Activated T-helper 1 cell treated with anti-CD3 and anti-CD28 coated beads, Interleukin-12 subunit alpha, Interleukin-12 subunit beta, Interleukin-2, Interleukin-4 antibody, amounts not matched to agents 30 ng/mL and 10 ng/mL and 1 ng/mL, durations not matched to agents 14 hours and 24 hours and 36 hours (primary cell): ENCODE results near the gene JAK1. TPM values are rescaled to one million over a fixed set of nuclear protein-coding genes. Genes with fewer than 3 reads are reported as not detected.
A peak's percentile ranks its signal among the peaks of the same experiment; 100 is the strongest.

Source experiments
- DNase-seq: peaks from one replicate; pipeline ENCODE4 v3.0.0; 2021; ENCODE audit warnings: low spot score
- H3K27ac Mint-ChIP-seq: one replicate; pipeline ENCODE4 v1.8.0; 2021; ENCODE audit warnings: mild to moderate bottlenecking, mixed read lengths
- H3K27me3 Mint-ChIP-seq: one replicate; pipeline ENCODE4 v1.8.0; 2022; ENCODE audit warnings: mild to moderate bottlenecking, moderate library complexity, mixed read lengths; ENCODE audit not compliant: insufficient read depth
- H3K36me3 Mint-ChIP-seq: one replicate; pipeline ENCODE4 v1.8.0; 2021; ENCODE audit warnings: low read depth, mixed read lengths
- H3K4me1 Mint-ChIP-seq: one replicate; pipeline ENCODE4 v1.8.0; 2021; ENCODE audit warnings: low read depth, mixed read lengths
- H3K4me3 Mint-ChIP-seq: one replicate; pipeline ENCODE4 v1.8.0; 2021; ENCODE audit warnings: mild to moderate bottlenecking, moderate library complexity, mixed read lengths
- H3K9me3 Mint-ChIP-seq: one replicate; pipeline ENCODE4 v1.8.0; 2021; ENCODE audit warnings: mixed read lengths
- intact Hi-C: fragments of 100-400 bp; cut with micrococcal nuclease; formaldehyde crosslinking; loops from one replicate; pipeline ENCODE4 v1.15.1; 2024
- total RNA-seq: library from RNA; stranded (reverse); gene quantifications from 2 replicates; pipeline ENCODE4 v1.2.3, GENCODE V29; 2022

Gene JAK1
- total RNA-seq, 1 donor from 2014 or later = 102 TPM

DNA sequence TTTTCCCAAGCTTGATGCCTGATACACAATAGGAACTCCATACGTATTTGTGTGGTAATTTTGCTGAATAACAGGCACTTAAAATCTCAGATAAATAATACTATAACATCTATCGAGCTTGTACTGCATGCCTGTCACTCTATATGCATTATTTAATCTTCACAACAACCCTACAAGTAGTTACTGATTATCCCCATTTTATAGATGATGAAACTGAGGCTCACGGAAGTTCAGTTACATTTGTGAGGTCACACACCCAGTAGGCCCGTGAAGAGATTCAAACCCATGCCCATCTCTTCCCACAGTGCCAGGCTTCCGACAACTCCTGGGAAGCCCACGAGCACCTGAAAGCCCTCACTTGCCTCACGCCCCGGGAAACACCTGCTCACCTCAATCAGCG, 122.7 kb downstream of the JAK1 start:
- intact Hi-C loops = no loop called here
- H3K27ac Mint-ChIP-seq = no peak overlapping the region
- no peaks in the 10 kb centered on the region for H3K9me3 Mint-ChIP-seq
- no peak overlapping the region for H3K4me3 Mint-ChIP-seq
- DNase-seq = no peak
- peaks cover 41% of the 10 kb centered on the region for H3K36me3 Mint-ChIP-seq
- no peaks in the 10 kb centered on the region for H3K27me3 Mint-ChIP-seq
- no peaks in the 10 kb centered on the region for H3K4me1 Mint-ChIP-seq

DNA sequence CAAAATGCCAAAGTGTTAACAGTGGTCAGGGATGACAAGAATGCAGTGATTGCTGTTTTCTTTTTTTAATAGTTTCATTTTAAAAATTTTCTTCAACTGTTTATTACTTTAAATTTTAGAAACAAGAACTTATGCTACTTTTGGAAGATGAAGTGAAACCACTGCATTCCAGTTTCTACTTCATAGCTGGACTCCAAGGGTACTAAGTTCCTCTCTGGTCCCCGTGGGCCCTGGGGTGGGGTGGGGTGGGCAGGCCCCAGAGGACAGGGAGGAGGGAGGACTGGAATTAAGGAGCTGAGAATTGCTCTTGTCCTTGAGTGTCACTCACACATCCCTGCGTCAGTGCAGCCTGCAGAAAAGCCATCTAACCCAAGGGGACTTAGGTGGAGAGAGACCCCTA, 124.1 kb downstream of the JAK1 start:
- Mint-ChIP-seq H3K27me3 (no peaks in the 10 kb centered on the region), H3K36me3 (peaks cover 55% of the 10 kb centered on the region), H3K4me3 (no peak overlapping the region), H3K27ac (no peak overlapping the region), H3K4me1 (no peaks in the 10 kb centered on the region), H3K9me3 (no peaks in the 10 kb centered on the region)
- DNase-seq = no peak
- intact Hi-C loops = no loop called here

DNA sequence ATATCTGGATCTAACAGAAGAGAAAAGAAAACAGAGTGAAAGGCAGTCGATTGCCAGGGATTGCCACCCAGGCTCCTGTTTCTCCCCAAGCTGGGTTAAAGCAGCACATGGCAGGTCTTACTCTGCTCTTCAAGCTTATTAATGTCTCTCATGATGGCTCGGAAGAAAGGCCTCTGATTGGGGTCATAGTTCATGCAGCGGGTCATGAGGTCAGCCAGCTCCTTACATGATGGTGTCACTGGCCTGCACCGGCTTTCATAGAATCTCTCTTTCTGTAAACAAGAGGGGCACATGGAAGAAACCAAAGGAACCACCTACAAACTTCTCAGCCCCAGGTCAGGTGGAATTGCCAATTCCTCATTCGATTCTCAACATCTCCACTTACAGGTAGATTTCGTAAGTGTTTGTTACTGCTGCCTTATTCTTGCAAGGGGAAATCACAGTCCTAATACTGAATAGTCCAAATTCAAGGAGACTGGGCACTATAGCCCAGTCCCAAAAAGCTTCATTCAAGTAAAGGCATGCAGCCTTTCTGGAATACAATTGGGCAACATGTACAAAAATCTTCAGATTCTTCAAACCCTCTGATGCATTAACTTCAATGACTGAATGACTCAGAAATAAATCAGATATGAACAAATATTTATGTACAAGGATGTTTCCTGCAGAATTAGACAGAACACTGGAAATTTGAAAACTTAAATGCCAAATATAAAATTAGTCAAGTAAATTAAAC, 124.9 kb downstream of the JAK1 start:
- no peak for DNase-seq
- H3K4me1 Mint-ChIP-seq = no peaks in the 10 kb centered on the region
- intact Hi-C loops = no loop called here
- H3K27ac Mint-ChIP-seq = no peak overlapping the region
- peaks cover 59% of the 10 kb centered on the region for H3K36me3 Mint-ChIP-seq
- no peaks in the 10 kb centered on the region for H3K9me3 Mint-ChIP-seq
- H3K4me3 Mint-ChIP-seq = no peak overlapping the region
- no peaks in the 10 kb centered on the region for H3K27me3 Mint-ChIP-seq

DNA sequence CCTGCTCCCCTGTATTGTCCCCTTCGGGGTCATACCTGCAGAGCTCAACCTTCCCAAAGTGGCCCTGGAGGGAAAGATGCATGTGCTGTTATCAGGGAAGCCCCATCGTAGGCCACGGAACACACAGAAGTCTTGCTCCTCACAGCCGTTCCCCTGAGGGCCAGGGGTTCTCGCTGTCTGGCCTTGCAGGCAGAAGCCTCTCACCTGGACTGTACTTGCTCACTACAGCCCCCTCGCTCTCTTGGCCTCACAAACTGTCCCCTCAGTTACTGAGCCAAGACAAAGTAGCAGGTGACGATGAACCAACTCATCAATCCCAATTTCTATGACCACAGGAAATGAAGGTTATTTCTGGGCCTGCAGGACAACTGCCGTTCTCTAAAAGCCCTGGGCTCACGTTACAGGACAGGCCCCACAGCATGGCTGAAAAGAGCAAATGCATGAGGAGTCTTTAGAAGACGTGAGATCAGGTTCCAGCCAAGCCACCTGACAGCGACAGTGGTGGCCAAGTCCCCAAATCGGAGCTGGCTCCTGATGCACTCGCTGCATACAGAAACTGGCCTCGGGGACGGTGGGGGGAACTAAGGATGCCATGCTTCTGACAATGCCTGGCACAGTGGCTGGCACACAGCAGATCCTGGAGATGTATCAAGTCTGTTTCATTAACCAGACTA, 126.5 kb downstream of the JAK1 start:
- intact Hi-C loops = no loop called here
- Mint-ChIP-seq H3K36me3 (peaks cover 64% of the 10 kb centered on the region), H3K4me3 (no peak overlapping the region), H3K27me3 (no peaks in the 10 kb centered on the region), H3K27ac (no peak overlapping the region), H3K9me3 (no peaks in the 10 kb centered on the region), H3K4me1 (no peaks in the 10 kb centered on the region)
- no peak for DNase-seq

DNA sequence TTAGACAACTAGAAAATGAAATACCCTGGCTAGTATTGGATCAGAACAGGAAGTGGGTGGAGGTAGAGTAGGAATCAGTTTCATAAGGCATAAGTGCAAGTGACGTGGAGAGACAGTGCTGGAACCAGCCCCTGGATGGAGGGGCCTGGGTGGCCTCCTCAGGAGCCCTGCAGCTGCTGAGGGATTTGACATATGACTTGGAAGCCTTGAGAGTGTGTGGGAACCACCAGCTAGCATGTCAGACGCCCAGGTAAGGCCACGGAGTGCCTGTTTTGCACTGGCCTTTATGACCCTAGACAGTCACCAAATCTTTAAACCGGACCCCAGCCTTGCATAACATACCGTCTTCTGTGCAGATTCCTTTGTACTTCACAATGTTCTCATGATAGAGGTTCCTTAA, 127.1 kb downstream of the JAK1 start:
- no peaks in the 10 kb centered on the region for H3K9me3 Mint-ChIP-seq
- H3K36me3 Mint-ChIP-seq = peaks cover 62% of the 10 kb centered on the region
- intact Hi-C loops = no loop called here
- DNase-seq = no peak
- no peak overlapping the region for H3K27ac Mint-ChIP-seq
- no peak overlapping the region for H3K4me3 Mint-ChIP-seq
- no peaks in the 10 kb centered on the region for H3K4me1 Mint-ChIP-seq
- H3K27me3 Mint-ChIP-seq = no peaks in the 10 kb centered on the region

DNA sequence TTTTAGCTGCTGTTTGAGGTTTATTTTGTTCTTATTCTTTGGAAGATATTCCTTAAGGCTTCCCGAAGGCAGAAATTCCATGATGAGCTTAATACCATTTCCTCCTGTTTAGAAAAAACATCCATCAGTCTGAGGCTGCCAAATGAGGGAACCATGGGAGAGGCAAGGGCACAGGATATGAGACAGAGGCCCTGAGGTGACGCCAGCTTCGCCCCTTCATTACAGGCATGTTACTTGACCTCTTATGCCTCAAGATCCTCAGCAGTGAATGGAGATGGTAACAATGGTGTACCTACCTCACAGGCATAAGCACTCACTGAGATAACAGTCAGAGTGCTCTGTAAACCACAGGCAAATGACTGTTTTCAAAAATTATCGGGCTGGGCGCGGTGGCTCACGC, 127.9 kb downstream of the JAK1 start:
- intact Hi-C loops = no loop called here
- peaks cover 63% of the 10 kb centered on the region for H3K36me3 Mint-ChIP-seq
- no peak overlapping the region for H3K4me3 Mint-ChIP-seq
- no peak overlapping the region for H3K27ac Mint-ChIP-seq
- no peaks in the 10 kb centered on the region for H3K4me1 Mint-ChIP-seq
- no peaks in the 10 kb centered on the region for H3K27me3 Mint-ChIP-seq
- H3K9me3 Mint-ChIP-seq = no peaks in the 10 kb centered on the region
- DNase-seq = no peak

DNA sequence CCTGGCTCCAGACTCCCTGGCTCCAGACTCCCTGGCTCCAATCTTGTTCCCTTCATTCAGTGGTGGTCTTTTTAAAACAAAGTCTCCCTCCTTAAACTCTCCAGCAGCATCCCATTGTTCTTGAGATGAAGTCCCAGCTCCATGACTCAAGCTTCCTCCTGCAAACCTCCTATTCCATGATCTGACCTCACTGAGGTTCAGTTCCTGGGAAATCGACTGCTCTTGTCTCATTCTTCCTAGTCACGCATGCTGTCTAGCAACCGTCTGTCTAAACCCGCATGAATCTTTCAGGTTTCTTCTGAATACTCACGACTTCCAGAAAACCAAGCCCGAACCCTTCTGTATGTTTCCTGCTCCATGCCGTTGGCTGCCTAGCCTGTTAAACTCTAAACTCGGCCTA, 129.5 kb downstream of the JAK1 start:
- H3K4me1 Mint-ChIP-seq = no peaks in the 10 kb centered on the region
- H3K36me3 Mint-ChIP-seq = peaks cover 65% of the 10 kb centered on the region
- no peaks in the 10 kb centered on the region for H3K9me3 Mint-ChIP-seq
- intact Hi-C loops = no loop called here
- no peak overlapping the region for H3K4me3 Mint-ChIP-seq
- no peaks in the 10 kb centered on the region for H3K27me3 Mint-ChIP-seq
- DNase-seq = no peak
- no peak overlapping the region for H3K27ac Mint-ChIP-seq

DNA sequence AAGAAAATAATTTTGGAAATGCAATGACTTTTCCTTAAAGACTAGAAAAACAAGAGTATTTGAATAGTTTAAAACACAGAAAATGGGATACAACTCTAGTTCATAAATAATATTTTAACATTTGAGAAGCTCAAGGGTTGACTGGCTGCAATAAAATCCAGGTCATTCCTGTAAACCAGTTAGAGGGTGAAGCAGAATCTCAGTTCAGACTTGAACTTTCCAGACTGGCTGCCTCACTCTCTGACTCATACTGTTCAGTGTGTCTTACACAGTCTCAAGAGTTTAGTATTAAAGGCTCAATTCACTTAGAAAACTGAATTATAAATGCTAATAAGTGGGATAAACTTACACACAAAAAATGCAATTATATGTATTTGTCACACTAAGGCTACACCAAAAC, 131.6 kb downstream of the JAK1 start:
- H3K4me1 Mint-ChIP-seq = peaks cover 6% of the 10 kb centered on the region
- intact Hi-C loops = no loop called here
- no peaks in the 10 kb centered on the region for H3K9me3 Mint-ChIP-seq
- no peak for DNase-seq
- peaks cover 57% of the 10 kb centered on the region for H3K36me3 Mint-ChIP-seq
- H3K27ac Mint-ChIP-seq = no peak overlapping the region
- H3K27me3 Mint-ChIP-seq = no peaks in the 10 kb centered on the region
- H3K4me3 Mint-ChIP-seq = no peak overlapping the region

DNA sequence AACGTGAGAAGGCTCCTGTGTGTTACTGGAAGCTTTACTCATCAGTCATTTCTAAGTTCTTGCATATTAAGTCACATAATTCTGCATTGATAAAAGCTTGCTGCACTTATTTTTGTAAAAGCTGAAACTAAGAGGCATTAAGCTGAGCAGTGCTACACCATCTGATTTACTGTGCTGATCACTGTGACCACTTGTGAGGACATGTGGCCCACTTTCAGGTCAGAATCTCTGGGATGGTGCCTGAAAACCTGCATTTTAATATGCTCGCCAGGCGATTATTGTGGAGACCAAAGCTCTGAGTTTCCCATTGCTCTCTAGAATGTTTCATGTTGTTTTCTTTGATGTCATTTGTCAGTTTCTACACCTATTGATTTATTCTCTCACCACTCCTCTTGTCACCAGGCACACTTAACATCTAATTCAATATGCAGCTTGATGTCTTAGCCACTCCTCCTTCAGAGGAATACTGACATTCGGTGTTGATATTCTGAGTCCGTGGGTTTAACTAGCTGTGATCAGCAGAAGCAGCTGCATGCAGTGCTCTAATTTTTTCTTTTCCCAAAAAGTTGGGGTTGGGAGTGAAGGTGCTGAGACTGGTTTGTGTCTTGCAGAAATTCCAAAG, 136.2 kb downstream of the JAK1 start:
- intact Hi-C loops = no loop called here
- Mint-ChIP-seq H3K36me3 (peaks cover 22% of the 10 kb centered on the region), H3K27ac (no peak overlapping the region), H3K27me3 (no peaks in the 10 kb centered on the region), H3K4me1 (peaks cover 44% of the 10 kb centered on the region), H3K4me3 (no peak overlapping the region), H3K9me3 (no peaks in the 10 kb centered on the region)
- DNase-seq = no peak

DNA sequence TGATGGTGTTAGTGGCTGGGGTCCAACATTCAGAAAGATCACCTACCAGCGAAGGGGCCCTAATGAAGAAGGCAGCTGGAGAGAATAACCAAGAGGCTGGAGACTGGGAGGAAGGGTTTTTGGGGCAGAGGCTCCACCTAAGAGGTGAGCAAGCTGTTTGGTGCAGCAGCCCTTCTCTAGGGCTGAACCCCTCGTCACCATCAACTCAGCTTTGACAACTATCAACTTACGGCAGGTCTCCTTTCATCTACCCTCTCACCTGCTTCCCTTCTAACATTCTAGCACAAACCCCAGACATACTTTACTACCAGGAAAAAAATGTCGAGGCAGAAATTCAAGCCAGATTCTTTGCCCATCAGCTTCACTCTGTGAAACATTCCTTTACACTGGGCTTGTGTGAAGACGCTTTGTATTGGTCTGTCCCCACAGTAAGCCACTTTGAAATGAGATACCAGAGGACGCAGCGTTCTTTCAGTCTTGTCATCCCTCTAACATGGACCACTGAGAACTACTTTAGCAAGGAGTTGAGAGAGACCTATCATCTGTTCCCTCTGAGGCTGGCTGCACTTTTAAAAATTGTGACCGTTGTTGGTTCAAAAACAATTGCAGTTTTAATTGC, 136.8 kb downstream of the JAK1 start:
- H3K27me3 Mint-ChIP-seq = no peaks in the 10 kb centered on the region
- H3K27ac Mint-ChIP-seq = no peak overlapping the region
- H3K4me3 Mint-ChIP-seq = no peak overlapping the region
- peaks cover 44% of the 10 kb centered on the region for H3K4me1 Mint-ChIP-seq
- DNase-seq = no peak
- intact Hi-C loops = loop anchor here (5.0 kb wide), 1 partner anchor 138 kb away; the partner anchor contains the start of gene JAK1
- peaks cover 21% of the 10 kb centered on the region for H3K36me3 Mint-ChIP-seq
- H3K9me3 Mint-ChIP-seq = no peaks in the 10 kb centered on the region

DNA sequence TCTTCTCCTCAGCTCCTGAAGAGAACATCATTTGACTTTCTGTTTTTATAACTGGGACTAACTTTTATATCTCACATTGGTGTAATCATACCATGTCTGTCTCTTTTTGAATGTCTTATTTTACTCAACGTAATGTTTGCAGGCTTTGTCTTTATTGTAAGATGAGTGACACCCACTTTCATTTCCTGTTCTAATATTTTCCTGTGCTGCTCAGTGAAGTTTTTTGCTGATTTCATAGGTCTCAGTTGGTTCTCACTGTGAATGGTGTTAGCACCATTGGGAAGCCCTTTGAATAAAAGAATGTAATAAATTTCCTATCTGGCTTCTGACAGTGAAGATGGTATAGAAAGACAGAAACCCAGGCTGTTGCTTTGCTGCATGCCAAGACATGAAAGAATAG, 137.5 kb downstream of the JAK1 start:
- H3K4me3 Mint-ChIP-seq = no peak overlapping the region
- no peak for DNase-seq
- peaks cover 51% of the 10 kb centered on the region for H3K4me1 Mint-ChIP-seq
- no peaks in the 10 kb centered on the region for H3K9me3 Mint-ChIP-seq
- H3K27me3 Mint-ChIP-seq = peaks cover 2% of the 10 kb centered on the region
- H3K27ac Mint-ChIP-seq = peak overlapping the region; percentile 15
- peaks cover 16% of the 10 kb centered on the region for H3K36me3 Mint-ChIP-seq
- intact Hi-C loops = loop anchor here (5.0 kb wide), 1 partner anchor 138 kb away; the partner anchor contains the start of gene JAK1

DNA sequence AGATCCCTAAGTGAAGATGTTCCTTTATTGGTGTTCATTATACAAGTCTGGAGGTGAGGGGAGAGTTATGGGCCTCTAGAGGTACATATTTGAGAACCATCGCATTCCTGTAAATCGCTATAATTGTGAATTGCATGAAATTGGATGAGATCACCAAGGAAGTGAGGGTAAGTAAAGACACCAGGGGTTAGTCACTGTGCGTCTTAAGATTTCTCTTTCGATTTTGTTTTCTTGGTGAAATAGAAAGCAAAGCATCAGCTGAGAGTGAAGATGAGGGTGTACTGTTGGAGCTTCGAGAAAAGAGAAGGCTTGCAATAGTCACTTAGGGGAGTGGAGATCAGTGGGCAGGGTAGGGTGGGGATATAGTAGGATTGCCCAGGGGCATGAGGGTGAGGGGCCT, 139.4 kb downstream of the JAK1 start:
- Mint-ChIP-seq H3K9me3 (no peaks in the 10 kb centered on the region), H3K27ac (peak overlapping the region; percentile 50), H3K36me3 (peaks cover 5% of the 10 kb centered on the region), H3K27me3 (peaks cover 2% of the 10 kb centered on the region), H3K4me1 (peaks cover 51% of the 10 kb centered on the region), H3K4me3 (no peak overlapping the region)
- intact Hi-C loops = loop anchor here (5.0 kb wide), 1 partner anchor 140 kb away; the partner anchor contains the start of gene JAK1
- peak; percentile 9 for DNase-seq
